Activated naive CD4-positive, alpha-beta T cell treated with anti-CD3 and anti-CD28 coated beads for 36 hours (primary cell): ENCODE results near the gene DOCK1. TPM values are rescaled to one million over a fixed set of nuclear protein-coding genes. Genes with fewer than 3 reads are reported as not detected.

Experiments used
- CTCF ChIA-PET: fragments of 350-600 bp; sonication (Branson Sonifier 250); formaldehyde crosslinking; loops from one replicate; lab custom pipeline; 2021; ENCODE audit warnings: antibody characterized with exemption; lab: Charles Lee
- DNase-seq: peaks from one replicate; pipeline ENCODE4 v3.0.0-alpha.2; 2020
- H3K27ac Mint-ChIP-seq: one replicate; pipeline ENCODE4 v1.8.0; 2021; ENCODE audit warnings: mild to moderate bottlenecking, mixed read lengths
- H3K27me3 Mint-ChIP-seq: one replicate; pipeline ENCODE4 v1.8.0; 2021; ENCODE audit warnings: low read depth, mixed read lengths
- H3K36me3 Mint-ChIP-seq: one replicate; pipeline ENCODE4 v1.8.0; 2021; ENCODE audit warnings: low read depth, mixed read lengths
- H3K4me1 Mint-ChIP-seq: one replicate; pipeline ENCODE4 v1.8.0; 2021; ENCODE audit warnings: low read depth, mixed read lengths
- H3K4me3 Mint-ChIP-seq: one replicate; pipeline ENCODE4 v1.8.0; 2021; ENCODE audit warnings: mild to moderate bottlenecking, moderate library complexity, mixed read lengths
- H3K9me3 Mint-ChIP-seq: one replicate; pipeline ENCODE4 v1.8.0; 2021; ENCODE audit warnings: mixed read lengths
- intact Hi-C: fragments of 100-400 bp; cut with micrococcal nuclease; formaldehyde crosslinking; loops from one replicate; pipeline ENCODE4 v1.15.1; 2023
- total RNA-seq, 2 experiments: library from RNA; stranded (reverse); gene quantifications; one replicate each; pipeline ENCODE4 v1.2.3, GENCODE V29; 2021

The DOCK1 gene
- total RNA-seq, 2 experiments from 2014 or later = 0.49 to 0.72 TPM

DNA sequence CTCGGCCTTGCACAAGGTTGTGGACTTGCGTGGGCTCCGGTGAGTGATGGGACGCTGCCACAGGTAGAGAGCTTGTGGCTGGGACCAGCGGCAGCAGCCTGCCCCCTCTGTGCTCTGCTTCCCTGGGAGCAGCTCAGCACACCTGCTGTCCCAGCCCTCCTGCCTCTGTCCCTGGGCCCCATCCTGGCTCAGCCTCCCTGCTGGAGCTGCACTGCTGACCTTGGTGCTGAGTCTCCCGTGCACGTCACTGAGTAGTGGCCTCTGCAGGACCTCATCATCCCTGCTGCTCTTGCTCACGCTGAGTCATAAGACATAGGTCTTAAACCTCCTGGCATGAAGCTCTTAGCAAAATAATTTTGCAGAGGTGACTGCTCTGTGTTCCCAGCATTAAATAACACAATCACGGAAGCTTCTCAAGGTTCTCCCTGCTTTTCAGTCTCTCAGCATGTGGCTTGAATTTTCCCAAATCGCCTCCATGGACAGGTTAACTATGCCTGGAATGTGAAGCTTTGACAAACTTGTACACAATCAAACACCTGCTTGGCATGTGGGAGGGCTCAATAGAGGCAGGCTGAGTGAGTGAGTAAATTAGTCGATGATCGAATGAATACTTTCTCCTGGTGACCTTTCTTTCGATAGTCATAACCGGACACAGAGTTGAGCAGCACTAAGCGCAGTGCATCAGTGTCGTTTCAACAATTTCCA is 580.1 kb downstream of the DOCK1 start:
- no peaks in the 10 kb centered on the region for H3K9me3 Mint-ChIP-seq
- peaks cover 12% of the 10 kb centered on the region for H3K27me3 Mint-ChIP-seq
- H3K27ac Mint-ChIP-seq = no peak overlapping the region
- H3K36me3 Mint-ChIP-seq = no peaks in the 10 kb centered on the region
- intact Hi-C loops = no loop called here
- CTCF ChIA-PET = no interaction called here
- H3K4me3 Mint-ChIP-seq = no peak overlapping the region
- no peak for DNase-seq
- no peaks in the 10 kb centered on the region for H3K4me1 Mint-ChIP-seq

DNA sequence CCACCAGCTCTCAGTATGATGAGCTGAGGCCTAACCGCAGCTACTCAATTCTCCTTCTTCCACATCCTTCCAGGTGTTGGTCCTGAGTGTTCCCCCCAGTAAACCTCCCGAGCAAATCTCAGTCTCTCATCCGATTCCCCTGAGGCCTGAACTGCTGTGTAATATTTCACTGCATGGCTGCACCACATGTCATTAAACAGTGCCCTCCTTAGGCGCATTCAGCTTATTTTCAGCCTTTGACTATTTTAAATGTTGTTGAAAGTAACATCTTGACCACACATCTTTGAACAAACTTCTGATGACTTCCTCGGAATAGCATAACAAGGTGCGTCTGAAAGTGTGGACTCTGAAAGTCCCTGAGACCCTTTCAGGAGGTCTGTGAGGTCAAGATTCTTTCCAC is 581.1 kb downstream of the DOCK1 start:
- CTCF ChIA-PET = no interaction called here

GRCh38 chr10:127492607-127493250 is 587.5 kb downstream of the DOCK1 start:
- peaks cover 9% of the 10 kb centered on the region for H3K27me3 Mint-ChIP-seq
- no peaks in the 10 kb centered on the region for H3K9me3 Mint-ChIP-seq
- CTCF ChIA-PET = no interaction called here
- no peak overlapping the region for H3K27ac Mint-ChIP-seq
- no peaks in the 10 kb centered on the region for H3K4me1 Mint-ChIP-seq
- intact Hi-C loops = no loop called here
- DNase-seq = no peak
- no peaks in the 10 kb centered on the region for H3K36me3 Mint-ChIP-seq
- no peak overlapping the region for H3K4me3 Mint-ChIP-seq

More for the DNA sequence above, 581.1 kb downstream of the DOCK1 start:
- H3K9me3 Mint-ChIP-seq = no peaks in the 10 kb centered on the region
- peaks cover 12% of the 10 kb centered on the region for H3K27me3 Mint-ChIP-seq
- intact Hi-C loops = no loop called here
- no peaks in the 10 kb centered on the region for H3K36me3 Mint-ChIP-seq
- H3K4me3 Mint-ChIP-seq = no peak overlapping the region
- no peak overlapping the region for H3K27ac Mint-ChIP-seq
- no peaks in the 10 kb centered on the region for H3K4me1 Mint-ChIP-seq
- DNase-seq = no peak

DNA sequence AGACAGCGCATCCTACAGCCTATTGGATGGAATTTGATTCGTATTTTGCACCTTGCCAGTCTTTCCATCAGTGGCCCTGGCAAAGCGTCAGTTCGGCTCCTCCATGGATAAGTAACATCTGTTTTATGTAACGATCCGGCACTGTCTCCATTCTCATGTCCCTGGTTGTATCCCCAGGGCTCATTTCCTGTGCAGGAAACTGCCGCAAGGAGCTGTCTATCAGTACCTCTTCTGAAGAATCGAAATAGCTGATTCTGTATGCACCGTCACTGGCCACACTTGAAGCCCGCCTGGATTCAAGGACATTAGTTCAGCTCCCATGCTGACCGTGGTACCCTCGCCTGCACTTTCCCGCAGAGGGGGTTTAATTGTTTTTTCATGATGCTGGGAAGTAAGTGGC is 590.8 kb downstream of the DOCK1 start:
- Mint-ChIP-seq H3K27ac (no peak overlapping the region), H3K4me3 (no peak overlapping the region), H3K9me3 (no peaks in the 10 kb centered on the region), H3K27me3 (peaks cover 17% of the 10 kb centered on the region), H3K36me3 (no peaks in the 10 kb centered on the region), H3K4me1 (no peaks in the 10 kb centered on the region)
- CTCF ChIA-PET = no interaction called here
- intact Hi-C loops = no loop called here
- DNase-seq = no peak

DNA sequence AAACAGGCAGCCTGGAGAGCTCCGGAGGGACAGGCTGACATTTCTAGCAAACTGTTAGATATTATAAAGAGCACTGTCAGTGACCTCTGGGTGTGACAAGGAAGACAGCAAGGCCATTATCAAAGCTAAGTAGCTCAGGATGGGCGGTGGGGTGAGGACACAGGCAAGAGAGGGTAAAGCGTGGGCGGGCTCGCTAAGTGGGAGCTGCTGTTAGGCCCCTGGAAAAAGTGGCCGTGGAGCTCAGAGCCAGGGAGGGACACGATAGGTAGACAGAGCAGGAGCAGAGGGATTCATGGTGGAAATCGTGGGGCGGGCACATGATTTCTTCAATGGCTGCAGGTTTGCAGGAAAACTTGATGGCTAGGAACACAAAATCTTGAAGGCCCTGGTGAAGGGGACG is 592.5 kb downstream of the DOCK1 start:
- H3K4me3 Mint-ChIP-seq = no peak overlapping the region
- no peak overlapping the region for H3K27ac Mint-ChIP-seq
- H3K36me3 Mint-ChIP-seq = no peaks in the 10 kb centered on the region
- H3K27me3 Mint-ChIP-seq = peaks cover 17% of the 10 kb centered on the region
- CTCF ChIA-PET = no interaction called here
- H3K9me3 Mint-ChIP-seq = no peaks in the 10 kb centered on the region
- no peaks in the 10 kb centered on the region for H3K4me1 Mint-ChIP-seq
- no peak for DNase-seq
- intact Hi-C loops = no loop called here

- CTCF ChIA-PET = interaction anchor here (0.7 kb wide), 1 partner anchor 691 kb away, joined by 4 read pairs; no protein-coding TSS in a partner anchor
- intact Hi-C loops = no loop called here
- Mint-ChIP-seq H3K9me3 (no peaks in the 10 kb centered on the region), H3K27ac (no peak overlapping the region), H3K27me3 (peaks cover 15% of the 10 kb centered on the region), H3K4me3 (no peak overlapping the region), H3K4me1 (no peaks in the 10 kb centered on the region), H3K36me3 (no peaks in the 10 kb centered on the region)
- DNase-seq = no peak
Measured at GRCh38 chr10:127498087-127498486, 592.9 kb downstream of the DOCK1 start.

GRCh38 chr10:127500127-127500526 is 594.9 kb downstream of the DOCK1 start:
- CTCF ChIA-PET = no interaction called here
- Mint-ChIP-seq H3K36me3 (no peaks in the 10 kb centered on the region), H3K9me3 (no peaks in the 10 kb centered on the region), H3K27me3 (peaks cover 15% of the 10 kb centered on the region), H3K27ac (no peak overlapping the region), H3K4me3 (no peak overlapping the region), H3K4me1 (no peaks in the 10 kb centered on the region)
- intact Hi-C loops = no loop called here
- no peak for DNase-seq

Other genes with a start within 250 kb of the DOCK1 start
- not detected for gene C10orf90, start 234.7 kb upstream of the DOCK1 start, total RNA-seq